Measurements from ENCODE around the gene SEMA3G.

The SEMA3G gene

DNA sequence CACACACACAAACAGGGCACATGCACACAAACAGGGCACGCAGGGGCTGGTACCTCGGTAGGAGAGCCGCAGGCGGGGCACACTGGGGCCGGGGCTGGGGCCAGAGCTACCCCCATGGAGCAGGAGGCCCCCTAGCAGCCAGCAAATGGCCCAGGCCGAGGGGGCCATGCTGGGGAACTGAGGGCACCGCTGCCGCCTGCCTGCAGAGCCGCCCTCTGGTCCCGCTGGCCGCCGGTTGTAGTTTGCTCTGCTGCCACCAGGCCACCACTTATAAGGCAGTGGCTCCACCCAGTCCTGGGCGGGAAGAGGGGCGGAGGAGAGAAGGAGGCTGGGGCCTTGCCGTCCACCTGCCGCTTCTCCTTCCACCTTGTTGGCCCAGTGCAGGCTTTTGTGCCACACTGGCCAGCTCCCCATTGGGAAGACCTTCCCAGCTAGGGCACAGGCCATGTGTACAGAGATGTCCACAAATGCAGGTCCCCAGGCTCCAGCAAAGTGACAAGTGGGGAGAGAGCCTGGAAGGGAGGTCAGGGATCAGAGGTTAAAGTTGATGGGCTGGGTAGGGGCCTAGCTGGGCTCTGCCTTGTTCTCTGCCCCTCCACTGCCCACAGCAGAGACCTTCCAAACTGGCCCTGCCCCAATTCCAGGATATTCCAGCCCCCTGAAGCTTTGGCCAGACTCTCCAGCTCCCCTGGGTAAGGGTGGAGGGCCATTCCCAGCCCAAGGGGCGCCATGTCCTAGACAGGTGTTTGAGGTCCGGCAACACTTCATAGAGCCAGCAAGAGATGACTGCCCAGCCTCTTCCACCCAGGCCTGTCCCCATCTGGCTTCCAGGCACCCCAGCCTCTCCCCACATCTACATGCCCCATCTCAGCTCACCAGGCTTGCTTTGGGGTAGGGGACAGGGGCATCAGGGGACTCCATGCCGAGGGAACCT, at the start of gene SEMA3G:
SEMA3G (minus strand) TSS at position 244 of the 934 bp plus-strand sequence; CDS start at position 168, 76 bp downstream.
- H3K27me3 ChIP-seq (ENCODE audit: control insufficient read depth in 1 of 2, insufficient read depth in 2 of 2, low read length in 2 of 2): no peaks in the 10 kb centered on the region
- H3K36me3 ChIP-seq (ENCODE audit: control insufficient read depth in 1 of 2, insufficient read depth in 2 of 2, low read length in 2 of 2): no peaks in the 10 kb centered on the region
- H3K27ac ChIP-seq (ENCODE audit: low read depth, low read length): no peak within 1 kb of the TSS
- H3K9me3 ChIP-seq (ENCODE audit: control insufficient read depth in 1 of 2, low read length in 2 of 2): no peaks in the 10 kb centered on the region
- peak within 1 kb of the TSS; percentile 16 to 19 for H3K4me3 ChIP-seq (ENCODE audit: low read depth in 1 of 2, low read length in 2 of 2)
- H3K4me1 ChIP-seq (ENCODE audit: control insufficient read depth in 1 of 2, insufficient read depth in 2 of 2, low read length in 2 of 2): peaks cover 0 to 7% of the 10 kb centered on the region in 2 donors
- peak within 1 kb of the TSS in 1 of 2 donors; percentile 22 for H3K9ac ChIP-seq (ENCODE audit: low read depth in 1 of 2, low read length in 2 of 2)

DNA sequence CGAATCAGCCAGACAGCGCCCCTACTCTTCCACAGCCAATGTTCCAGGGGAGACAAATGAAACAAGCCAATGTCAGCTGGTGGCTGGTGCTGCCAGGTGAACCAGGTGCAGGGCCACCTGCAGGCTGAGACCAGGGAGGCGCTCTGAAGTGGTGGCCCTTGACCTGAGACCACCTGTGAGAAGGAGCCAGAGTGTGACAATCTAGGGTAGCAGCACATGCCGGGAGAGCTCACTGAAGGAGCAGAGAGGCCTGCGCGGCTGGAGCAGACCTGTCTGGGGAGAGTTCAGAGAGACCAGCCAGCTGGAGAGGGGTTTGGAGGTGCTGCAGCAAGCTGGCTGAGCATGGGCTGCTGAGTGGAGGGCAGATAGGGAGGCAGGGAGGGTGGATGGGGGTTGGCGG, 49.5 kb upstream of the SEMA3G start:
- Histone ChIP-seq H3K36me3 (ENCODE audit: control insufficient read depth in 1 of 2, insufficient read depth in 2 of 2, low read length in 2 of 2) (peaks cover 23 to 28% of the 10 kb centered on the region in 2 donors), H3K9ac (ENCODE audit: low read depth in 1 of 2, low read length in 2 of 2) (no peak overlapping the region), H3K27ac (ENCODE audit: low read depth, low read length) (no peak overlapping the region), H3K4me1 (ENCODE audit: control insufficient read depth in 1 of 2, insufficient read depth in 2 of 2, low read length in 2 of 2) (peaks cover 0 to 11% of the 10 kb centered on the region in 2 donors), H3K4me3 (ENCODE audit: low read depth in 1 of 2, low read length in 2 of 2) (no peak overlapping the region), H3K9me3 (ENCODE audit: control insufficient read depth in 1 of 2, low read length in 2 of 2) (no peaks in the 10 kb centered on the region), H3K27me3 (ENCODE audit: control insufficient read depth in 1 of 2, insufficient read depth in 2 of 2, low read length in 2 of 2) (no peaks in the 10 kb centered on the region)

DNA sequence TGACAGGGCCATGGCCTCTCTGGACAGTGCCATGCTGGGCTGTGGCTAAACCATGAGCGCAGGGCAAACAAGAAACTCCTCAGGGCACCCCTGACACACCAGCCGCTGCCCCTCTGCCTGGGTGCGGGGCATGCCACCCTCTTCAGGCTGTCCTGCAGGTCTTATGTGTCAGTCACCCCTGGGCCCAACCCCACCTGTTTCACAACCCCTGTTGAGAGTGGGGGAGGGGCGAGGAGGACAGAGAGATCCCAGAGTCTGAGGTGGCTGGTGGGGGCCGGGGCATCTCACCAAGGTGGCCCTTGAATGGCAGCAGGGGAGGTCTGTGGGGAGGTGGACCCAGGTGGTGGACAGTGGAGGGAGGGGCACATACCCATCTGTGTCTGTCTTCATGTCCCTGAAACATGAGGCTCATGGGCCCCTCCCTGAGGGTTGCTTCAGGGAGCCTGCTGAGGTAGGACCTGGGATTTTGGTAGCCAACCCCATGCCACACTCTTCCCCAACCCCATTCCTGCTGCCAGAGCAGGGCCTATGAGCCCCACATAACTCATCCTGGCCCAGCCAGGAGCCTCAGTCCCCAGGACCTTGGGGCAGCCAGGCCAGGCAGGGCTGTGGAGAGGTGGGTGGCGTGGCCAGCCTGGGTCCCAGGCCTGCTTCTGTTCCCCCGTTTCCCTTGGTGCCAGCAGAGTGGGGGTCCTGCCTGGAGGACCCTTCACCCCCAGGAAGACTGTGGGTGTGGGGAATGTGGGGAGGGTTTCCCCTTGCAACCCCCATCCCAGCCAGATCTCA, 48.5 kb upstream of the SEMA3G start:
- Histone ChIP-seq H3K27ac (ENCODE audit: low read depth, low read length) (no peak overlapping the region), H3K4me3 (ENCODE audit: low read depth in 1 of 2, low read length in 2 of 2) (no peak overlapping the region), H3K27me3 (ENCODE audit: control insufficient read depth in 1 of 2, insufficient read depth in 2 of 2, low read length in 2 of 2) (no peaks in the 10 kb centered on the region), H3K9me3 (ENCODE audit: control insufficient read depth in 1 of 2, low read length in 2 of 2) (no peaks in the 10 kb centered on the region), H3K9ac (ENCODE audit: low read depth in 1 of 2, low read length in 2 of 2) (no peak overlapping the region), H3K36me3 (ENCODE audit: control insufficient read depth in 1 of 2, insufficient read depth in 2 of 2, low read length in 2 of 2) (peaks cover 29 to 37% of the 10 kb centered on the region in 2 donors), H3K4me1 (ENCODE audit: control insufficient read depth in 1 of 2, insufficient read depth in 2 of 2, low read length in 2 of 2) (peaks cover 0 to 11% of the 10 kb centered on the region in 2 donors)

DNA sequence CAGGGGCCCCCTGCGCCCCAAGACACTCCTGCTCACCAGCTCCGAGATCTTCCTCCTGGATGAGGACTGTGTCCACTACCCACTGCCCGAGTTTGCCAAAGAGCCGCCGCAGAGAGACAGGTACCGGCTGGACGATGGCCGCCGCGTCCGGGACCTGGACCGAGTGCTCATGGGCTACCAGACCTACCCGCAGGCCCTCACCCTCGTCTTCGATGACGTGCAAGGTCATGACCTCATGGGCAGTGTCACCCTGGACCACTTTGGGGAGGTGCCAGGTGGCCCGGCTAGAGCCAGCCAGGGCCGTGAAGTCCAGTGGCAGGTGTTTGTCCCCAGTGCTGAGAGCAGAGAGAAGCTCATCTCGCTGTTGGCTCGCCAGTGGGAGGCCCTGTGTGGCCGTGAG, 47.2 kb upstream of the SEMA3G start:
- H3K36me3 ChIP-seq (ENCODE audit: control insufficient read depth in 1 of 2, insufficient read depth in 2 of 2, low read length in 2 of 2): peaks cover 36 to 50% of the 10 kb centered on the region in 2 donors

DNA sequence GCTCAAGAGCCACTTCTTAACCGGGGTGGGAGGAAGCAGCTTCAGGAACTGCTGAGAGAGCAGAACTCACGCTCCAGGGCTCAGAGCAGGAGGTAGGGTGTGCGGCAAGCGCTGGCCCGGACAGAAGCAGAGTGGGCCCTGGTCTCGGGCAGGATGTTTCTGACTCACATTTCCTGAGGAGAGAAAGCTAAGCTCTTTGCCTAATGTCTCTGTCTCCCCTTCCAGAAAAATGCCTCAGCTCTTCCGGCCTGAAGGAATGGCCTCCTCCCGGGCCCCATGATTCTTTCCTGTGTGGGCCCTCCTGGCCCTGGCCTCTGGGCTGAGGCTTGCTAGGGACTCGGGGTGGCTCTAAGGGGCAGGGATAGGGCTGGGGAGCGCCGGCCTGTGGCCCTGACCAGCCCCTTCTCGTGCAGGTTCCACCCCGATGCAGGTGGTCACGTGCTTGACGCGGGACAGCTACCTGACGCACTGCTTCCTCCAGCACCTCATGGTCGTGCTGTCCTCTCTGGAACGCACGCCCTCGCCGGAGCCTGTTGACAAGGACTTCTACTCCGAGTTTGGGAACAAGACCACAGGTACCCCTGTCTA, 46.1 kb upstream of the SEMA3G start:
- no peak overlapping the region for H3K9ac ChIP-seq (ENCODE audit: low read depth in 1 of 2, low read length in 2 of 2)
- no peaks in the 10 kb centered on the region for H3K9me3 ChIP-seq (ENCODE audit: control insufficient read depth in 1 of 2, low read length in 2 of 2)
- H3K36me3 ChIP-seq (ENCODE audit: control insufficient read depth in 1 of 2, insufficient read depth in 2 of 2, low read length in 2 of 2): peaks cover 36 to 60% of the 10 kb centered on the region in 2 donors
- H3K4me3 ChIP-seq (ENCODE audit: low read depth in 1 of 2, low read length in 2 of 2): no peak overlapping the region
- peak overlapping the region; percentile 49 for H3K27ac ChIP-seq (ENCODE audit: low read depth, low read length)
- no peaks in the 10 kb centered on the region for H3K27me3 ChIP-seq (ENCODE audit: control insufficient read depth in 1 of 2, insufficient read depth in 2 of 2, low read length in 2 of 2)
- H3K4me1 ChIP-seq (ENCODE audit: control insufficient read depth in 1 of 2, insufficient read depth in 2 of 2, low read length in 2 of 2): peaks cover 0 to 11% of the 10 kb centered on the region in 2 donors

More for the DNA sequence above, 47.2 kb upstream of the SEMA3G start:
- Histone ChIP-seq H3K4me3 (ENCODE audit: low read depth in 1 of 2, low read length in 2 of 2) (no peak overlapping the region), H3K9ac (ENCODE audit: low read depth in 1 of 2, low read length in 2 of 2) (no peak overlapping the region), H3K4me1 (ENCODE audit: control insufficient read depth in 1 of 2, insufficient read depth in 2 of 2, low read length in 2 of 2) (peaks cover 0 to 11% of the 10 kb centered on the region in 2 donors), H3K27me3 (ENCODE audit: control insufficient read depth in 1 of 2, insufficient read depth in 2 of 2, low read length in 2 of 2) (no peaks in the 10 kb centered on the region), H3K27ac (ENCODE audit: low read depth, low read length) (no peak overlapping the region), H3K9me3 (ENCODE audit: control insufficient read depth in 1 of 2, low read length in 2 of 2) (no peaks in the 10 kb centered on the region)

DNA sequence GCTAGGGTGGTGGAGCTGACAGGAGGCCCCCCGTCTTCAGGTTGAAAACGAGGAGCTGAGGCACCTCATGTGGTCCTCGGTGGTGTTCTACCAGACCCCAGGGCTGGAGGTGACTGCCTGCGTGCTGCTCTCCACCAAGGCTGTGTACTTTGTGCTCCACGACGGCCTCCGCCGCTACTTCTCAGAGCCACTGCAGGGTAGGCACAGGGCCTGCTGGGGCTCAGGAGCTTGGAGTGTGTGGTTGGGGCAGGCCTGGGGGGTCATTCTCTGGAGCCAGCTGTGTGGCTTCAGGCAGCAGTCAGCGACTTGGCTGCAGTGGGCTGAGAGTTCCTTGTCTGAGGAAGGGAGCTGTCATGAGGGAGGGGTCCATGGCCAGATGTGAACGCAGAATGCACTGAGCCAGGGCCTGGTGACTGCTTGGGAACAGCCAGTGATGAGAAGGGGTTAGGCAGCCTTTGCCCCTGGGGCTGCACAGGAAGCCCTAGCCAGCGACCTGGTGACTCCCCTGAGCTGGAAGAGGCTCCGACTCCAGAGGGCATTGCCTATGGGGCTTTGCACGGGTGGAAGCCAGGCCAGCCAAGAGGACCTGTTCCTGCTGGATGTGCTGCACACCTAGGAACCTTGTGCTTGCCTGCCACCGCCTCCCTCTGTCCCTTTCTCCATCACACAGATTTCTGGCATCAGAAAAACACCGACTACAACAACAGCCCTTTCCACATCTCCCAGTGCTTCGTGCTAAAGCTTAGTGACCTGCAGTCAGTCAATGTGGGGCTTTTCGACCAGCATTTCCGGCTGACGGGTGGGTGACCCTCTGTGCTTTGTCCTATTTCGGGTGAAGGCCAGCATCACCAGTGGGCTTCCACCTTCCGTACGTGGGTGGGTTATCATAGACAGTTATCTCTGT, 45.4 kb upstream of the SEMA3G start:
- H3K36me3 ChIP-seq (ENCODE audit: control insufficient read depth in 1 of 2, insufficient read depth in 2 of 2, low read length in 2 of 2): peaks cover 37 to 67% of the 10 kb centered on the region in 2 donors
- no peaks in the 10 kb centered on the region for H3K9me3 ChIP-seq (ENCODE audit: control insufficient read depth in 1 of 2, low read length in 2 of 2)
- peak overlapping the region; percentile 14 for H3K27ac ChIP-seq (ENCODE audit: low read depth, low read length)
- H3K27me3 ChIP-seq (ENCODE audit: control insufficient read depth in 1 of 2, insufficient read depth in 2 of 2, low read length in 2 of 2): no peaks in the 10 kb centered on the region
- peaks cover 0 to 11% of the 10 kb centered on the region in 2 donors for H3K4me1 ChIP-seq (ENCODE audit: control insufficient read depth in 1 of 2, insufficient read depth in 2 of 2, low read length in 2 of 2)
- H3K9ac ChIP-seq (ENCODE audit: low read depth in 1 of 2, low read length in 2 of 2): no peak overlapping the region
- no peak overlapping the region for H3K4me3 ChIP-seq (ENCODE audit: low read depth in 1 of 2, low read length in 2 of 2)

DNA sequence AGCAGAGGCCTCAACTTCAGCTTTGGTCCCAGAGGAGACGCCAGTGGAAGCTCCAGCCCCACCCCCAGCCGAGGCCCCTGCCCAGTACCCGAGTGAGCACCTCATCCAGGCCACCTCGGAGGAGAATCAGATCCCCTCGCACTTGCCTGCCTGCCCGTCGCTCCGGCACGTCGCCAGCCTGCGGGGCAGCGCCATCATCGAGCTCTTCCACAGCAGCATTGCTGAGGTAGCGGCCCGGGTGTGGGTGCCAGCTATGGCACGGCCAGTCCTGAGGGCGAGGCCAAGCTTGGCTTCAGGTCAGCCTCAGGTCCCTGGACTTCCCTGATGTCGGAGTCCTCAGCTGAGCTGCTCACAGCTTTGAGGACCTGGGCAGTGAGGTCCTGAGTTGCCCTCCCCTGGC, 44.5 kb upstream of the SEMA3G start:
- Histone ChIP-seq H3K27me3 (ENCODE audit: control insufficient read depth in 1 of 2, insufficient read depth in 2 of 2, low read length in 2 of 2) (no peaks in the 10 kb centered on the region), H3K9me3 (ENCODE audit: control insufficient read depth in 1 of 2, low read length in 2 of 2) (no peaks in the 10 kb centered on the region), H3K36me3 (ENCODE audit: control insufficient read depth in 1 of 2, insufficient read depth in 2 of 2, low read length in 2 of 2) (peaks cover 40 to 71% of the 10 kb centered on the region in 2 donors), H3K27ac (ENCODE audit: low read depth, low read length) (no peak overlapping the region), H3K4me1 (ENCODE audit: control insufficient read depth in 1 of 2, insufficient read depth in 2 of 2, low read length in 2 of 2) (peaks cover 0 to 9% of the 10 kb centered on the region in 2 donors), H3K9ac (ENCODE audit: low read depth in 1 of 2, low read length in 2 of 2) (no peak overlapping the region), H3K4me3 (ENCODE audit: low read depth in 1 of 2, low read length in 2 of 2) (no peak overlapping the region)

DNA sequence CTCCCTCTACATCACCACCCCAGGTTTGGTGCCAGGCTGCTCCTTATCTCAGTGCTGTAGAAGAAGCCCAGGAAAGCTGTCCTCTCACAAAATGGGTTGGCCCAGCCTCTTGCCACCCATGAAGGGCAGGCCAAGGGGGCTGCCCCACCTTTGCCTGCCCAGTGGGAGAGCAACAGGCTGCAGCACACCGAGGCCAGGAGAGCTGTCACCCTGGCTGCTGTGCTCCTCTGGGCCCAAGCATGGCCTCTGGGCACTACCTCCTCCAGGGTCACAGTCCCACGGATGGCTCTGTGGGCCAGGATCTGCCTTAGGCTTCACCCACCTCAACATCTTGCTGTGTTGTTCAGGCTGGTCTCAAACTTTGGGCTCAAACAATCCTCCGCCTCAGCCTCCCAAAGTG, 43.8 kb upstream of the SEMA3G start:
- no peaks in the 10 kb centered on the region for H3K27me3 ChIP-seq (ENCODE audit: control insufficient read depth in 1 of 2, insufficient read depth in 2 of 2, low read length in 2 of 2)
- no peak overlapping the region for H3K27ac ChIP-seq (ENCODE audit: low read depth, low read length)
- H3K4me3 ChIP-seq (ENCODE audit: low read depth in 1 of 2, low read length in 2 of 2): no peak overlapping the region
- no peak overlapping the region for H3K9ac ChIP-seq (ENCODE audit: low read depth in 1 of 2, low read length in 2 of 2)
- no peaks in the 10 kb centered on the region for H3K9me3 ChIP-seq (ENCODE audit: control insufficient read depth in 1 of 2, low read length in 2 of 2)
- peaks cover 0 to 5% of the 10 kb centered on the region in 2 donors for H3K4me1 ChIP-seq (ENCODE audit: control insufficient read depth in 1 of 2, insufficient read depth in 2 of 2, low read length in 2 of 2)
- peaks cover 40 to 71% of the 10 kb centered on the region in 2 donors for H3K36me3 ChIP-seq (ENCODE audit: control insufficient read depth in 1 of 2, insufficient read depth in 2 of 2, low read length in 2 of 2)
